ENCODE results near the gene PRSS2.

The PRSS2 gene

DNA sequence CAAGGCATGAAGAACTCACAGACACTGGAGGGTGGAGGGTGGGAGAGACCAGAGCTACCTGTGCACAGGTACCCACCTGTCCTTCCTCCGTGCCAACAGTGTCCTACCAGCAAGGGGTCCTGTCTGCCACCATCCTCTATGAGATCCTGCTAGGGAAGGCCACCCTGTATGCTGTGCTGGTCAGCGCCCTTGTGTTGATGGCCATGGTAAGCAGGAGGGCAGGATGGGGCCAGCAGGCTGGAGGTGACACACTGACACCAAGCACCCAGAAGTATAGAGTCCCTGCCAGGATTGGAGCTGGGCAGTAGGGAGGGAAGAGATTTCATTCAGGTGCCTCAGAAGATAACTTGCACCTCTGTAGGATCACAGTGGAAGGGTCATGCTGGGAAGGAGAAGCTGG is 21.8 kb downstream of the PRSS2 start:
- TF ChIP-seq, protein P1, sequence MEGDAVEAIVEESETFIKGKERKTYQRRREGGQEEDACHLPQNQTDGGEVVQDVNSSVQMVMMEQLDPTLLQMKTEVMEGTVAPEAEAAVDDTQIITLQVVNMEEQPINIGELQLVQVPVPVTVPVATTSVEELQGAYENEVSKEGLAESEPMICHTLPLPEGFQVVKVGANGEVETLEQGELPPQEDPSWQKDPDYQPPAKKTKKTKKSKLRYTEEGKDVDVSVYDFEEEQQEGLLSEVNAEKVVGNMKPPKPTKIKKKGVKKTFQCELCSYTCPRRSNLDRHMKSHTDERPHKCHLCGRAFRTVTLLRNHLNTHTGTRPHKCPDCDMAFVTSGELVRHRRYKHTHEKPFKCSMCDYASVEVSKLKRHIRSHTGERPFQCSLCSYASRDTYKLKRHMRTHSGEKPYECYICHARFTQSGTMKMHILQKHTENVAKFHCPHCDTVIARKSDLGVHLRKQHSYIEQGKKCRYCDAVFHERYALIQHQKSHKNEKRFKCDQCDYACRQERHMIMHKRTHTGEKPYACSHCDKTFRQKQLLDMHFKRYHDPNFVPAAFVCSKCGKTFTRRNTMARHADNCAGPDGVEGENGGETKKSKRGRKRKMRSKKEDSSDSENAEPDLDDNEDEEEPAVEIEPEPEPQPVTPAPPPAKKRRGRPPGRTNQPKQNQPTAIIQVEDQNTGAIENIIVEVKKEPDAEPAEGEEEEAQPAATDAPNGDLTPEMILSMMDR (conservative IDR thresholded peaks at IDR 0.05; ENCODE audit: control insufficient read depth, insufficient read depth, low read depth, low read length): no peak
- DNase-seq (ENCODE audit: low read depth): no peak
- no peak overlapping the region for H3K4me3 ChIP-seq (ENCODE audit: control insufficient read depth, low read depth, low read length)

DNA sequence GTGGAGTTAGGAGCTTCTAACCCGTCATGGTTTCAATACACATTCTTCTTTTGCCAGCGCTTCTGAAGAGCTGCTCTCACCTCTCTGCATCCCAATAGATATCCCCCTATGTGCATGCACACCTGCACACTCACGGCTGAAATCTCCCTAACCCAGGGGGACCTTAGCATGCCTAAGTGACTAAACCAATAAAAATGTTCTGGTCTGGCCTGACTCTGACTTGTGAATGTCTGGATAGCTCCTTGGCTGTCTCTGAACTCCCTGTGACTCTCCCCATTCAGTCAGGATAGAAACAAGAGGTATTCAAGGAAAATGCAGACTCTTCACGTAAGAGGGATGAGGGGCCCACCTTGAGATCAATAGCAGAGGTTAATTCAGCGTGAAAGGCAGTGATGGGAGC is 22.4 kb downstream of the PRSS2 start:
- DNase-seq (ENCODE audit: low read depth): no peak
- H3K4me3 ChIP-seq (ENCODE audit: control insufficient read depth, low read depth, low read length): no peak overlapping the region
- TF ChIP-seq, protein P1 (conservative IDR thresholded peaks at IDR 0.05; ENCODE audit: control insufficient read depth, insufficient read depth, low read depth, low read length): no peak

DNA sequence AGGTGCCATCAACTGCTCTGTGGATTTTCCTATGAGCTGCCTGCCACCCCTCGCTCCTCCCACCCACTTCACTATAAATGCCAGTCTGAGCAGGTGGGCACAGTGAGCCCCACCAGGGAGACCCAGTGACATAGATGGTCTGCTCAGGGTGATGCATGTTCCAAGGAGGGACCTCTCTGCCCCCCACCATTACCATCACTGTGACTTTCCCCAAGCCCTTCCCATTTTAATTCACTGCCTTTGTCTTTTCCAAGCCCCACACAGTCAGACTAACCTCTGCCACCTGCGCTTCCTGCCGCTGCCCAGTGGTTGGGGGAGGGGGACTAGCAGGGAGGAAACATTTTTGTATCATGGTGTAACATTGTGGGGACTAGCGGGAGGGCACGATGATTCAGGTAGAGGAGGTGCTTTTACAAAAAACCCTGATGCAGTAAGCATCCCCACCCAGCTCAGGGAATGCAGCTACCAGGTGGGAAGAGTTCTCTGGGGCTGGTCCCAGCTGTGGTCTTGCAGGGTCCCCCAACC is 24.6 kb downstream of the PRSS2 start:
- DNase-seq (ENCODE audit: low read depth): no peak
- TF ChIP-seq, protein P1 (conservative IDR thresholded peaks at IDR 0.05; ENCODE audit: control insufficient read depth, insufficient read depth, low read depth, low read length): no peak

DNA sequence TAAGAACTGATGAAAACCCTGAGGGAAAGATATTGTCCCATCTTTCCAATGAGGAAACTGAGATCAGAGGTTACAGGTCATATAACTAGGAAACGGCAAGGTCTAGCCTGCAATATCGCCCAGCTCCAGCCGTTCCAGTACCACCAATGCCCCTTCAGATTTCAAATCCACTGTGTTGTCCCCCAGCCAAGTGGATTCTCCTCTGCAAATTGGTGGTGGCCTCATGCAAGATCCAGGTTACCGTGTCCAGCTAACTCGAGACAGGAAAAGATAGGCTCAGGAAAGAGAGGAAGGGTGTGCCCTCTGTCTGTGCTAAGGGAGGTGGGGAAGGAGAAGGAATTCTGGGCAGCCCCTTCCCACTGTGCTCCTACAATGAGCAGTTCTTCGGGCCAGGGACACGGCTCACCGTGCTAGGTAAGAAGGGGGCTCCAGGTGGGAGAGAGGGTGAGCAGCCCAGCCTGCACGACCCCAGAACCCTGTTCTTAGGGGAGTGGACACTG is 25.3 kb downstream of the PRSS2 start:
- no peak for DNase-seq (ENCODE audit: low read depth)
- TF ChIP-seq, protein P1 (conservative IDR thresholded peaks at IDR 0.05; ENCODE audit: control insufficient read depth, insufficient read depth, low read depth, low read length): no peak
- no peak overlapping the region for H3K4me3 ChIP-seq (ENCODE audit: control insufficient read depth, low read depth, low read length)

More for the DNA sequence above, 24.6 kb downstream of the PRSS2 start:
- no peak overlapping the region for H3K4me3 ChIP-seq (ENCODE audit: control insufficient read depth, low read depth, low read length)

DNA sequence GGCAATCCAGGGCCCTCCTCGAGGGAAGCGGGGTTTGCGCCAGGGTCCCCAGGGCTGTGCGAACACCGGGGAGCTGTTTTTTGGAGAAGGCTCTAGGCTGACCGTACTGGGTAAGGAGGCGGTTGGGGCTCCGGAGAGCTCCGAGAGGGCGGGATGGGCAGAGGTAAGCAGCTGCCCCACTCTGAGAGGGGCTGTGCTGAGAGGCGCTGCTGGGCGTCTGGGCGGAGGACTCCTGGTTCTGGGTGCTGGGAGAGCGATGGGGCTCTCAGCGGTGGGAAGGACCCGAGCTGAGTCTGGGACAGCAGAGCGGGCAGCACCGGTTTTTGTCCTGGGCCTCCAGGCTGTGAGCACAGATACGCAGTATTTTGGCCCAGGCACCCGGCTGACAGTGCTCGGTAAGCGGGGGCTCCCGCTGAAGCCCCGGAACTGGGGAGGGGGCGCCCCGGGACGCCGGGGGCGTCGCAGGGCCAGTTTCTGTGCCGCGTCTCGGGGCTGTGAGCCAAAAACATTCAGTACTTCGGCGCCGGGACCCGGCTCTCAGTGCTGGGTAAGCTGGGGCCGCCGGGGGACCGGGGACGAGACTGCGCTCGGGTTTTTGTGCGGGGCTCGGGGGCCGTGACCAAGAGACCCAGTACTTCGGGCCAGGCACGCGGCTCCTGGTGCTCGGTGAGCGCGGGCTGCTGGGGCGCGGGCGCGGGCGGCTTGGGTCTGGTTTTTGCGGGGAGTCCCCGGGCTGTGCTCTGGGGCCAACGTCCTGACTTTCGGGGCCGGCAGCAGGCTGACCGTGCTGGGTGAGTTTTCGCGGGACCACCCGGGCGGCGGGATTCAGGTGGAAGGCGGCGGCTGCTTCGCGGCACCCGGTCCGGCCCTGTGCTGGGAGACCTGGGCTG is 26.0 kb downstream of the PRSS2 start:
- TF ChIP-seq, protein P1 (conservative IDR thresholded peaks at IDR 0.05; ENCODE audit: control insufficient read depth, insufficient read depth, low read depth, low read length): no peak
- DNase-seq (ENCODE audit: low read depth): no peak
- peak overlapping the region; percentile 27 for H3K4me3 ChIP-seq (ENCODE audit: control insufficient read depth, low read depth, low read length)

DNA sequence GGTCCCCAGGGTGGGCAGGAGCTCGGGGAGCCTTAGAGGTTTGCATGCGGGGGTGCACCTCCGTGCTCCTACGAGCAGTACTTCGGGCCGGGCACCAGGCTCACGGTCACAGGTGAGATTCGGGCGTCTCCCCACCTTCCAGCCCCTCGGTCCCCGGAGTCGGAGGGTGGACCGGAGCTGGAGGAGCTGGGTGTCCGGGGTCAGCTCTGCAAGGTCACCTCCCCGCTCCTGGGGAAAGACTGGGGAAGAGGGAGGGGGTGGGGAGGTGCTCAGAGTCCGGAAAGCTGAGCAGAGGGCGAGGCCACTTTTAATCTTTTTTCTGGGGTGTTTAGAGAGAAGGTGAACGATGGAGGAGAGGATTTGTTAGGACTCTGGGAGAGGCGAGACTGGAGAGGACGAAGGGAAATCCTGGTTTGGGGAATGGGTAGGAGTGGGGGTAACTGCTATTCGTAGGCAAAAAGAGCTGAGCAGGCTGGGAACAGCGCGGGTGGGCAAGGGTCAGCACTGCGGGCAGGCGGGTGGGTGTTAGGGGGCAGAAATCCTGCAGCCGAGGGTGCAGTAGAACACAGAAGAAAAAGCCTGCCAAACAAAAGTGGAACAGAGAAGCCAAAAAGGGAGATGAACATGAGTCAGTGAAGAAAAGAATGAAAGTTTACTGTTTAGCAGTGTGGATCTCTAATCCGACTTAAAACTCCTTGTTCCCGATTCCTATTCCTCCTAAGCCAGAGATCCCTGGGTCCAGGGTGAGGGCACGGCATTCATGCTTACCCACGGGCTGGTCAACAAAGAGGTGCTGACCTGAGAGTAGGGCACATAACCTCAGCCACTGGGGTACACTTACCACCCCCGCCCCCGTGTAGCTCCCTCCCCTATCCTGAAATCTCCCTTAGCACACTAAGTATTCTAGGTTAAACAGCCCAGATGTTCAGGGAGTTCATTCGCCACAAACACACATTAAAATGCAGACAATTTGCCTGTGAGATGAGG is 26.9 kb downstream of the PRSS2 start:
- TF ChIP-seq, protein P1 (conservative IDR thresholded peaks at IDR 0.05; ENCODE audit: control insufficient read depth, insufficient read depth, low read depth, low read length): no peak
- peak overlapping the region; percentile 27 for H3K4me3 ChIP-seq (ENCODE audit: control insufficient read depth, low read depth, low read length)
- DNase-seq (ENCODE audit: low read depth): no peak
